ENCODE data around the gene CAMTA1.
"Not testable (repeated sequence)": the region's sequence is repeated elsewhere in the genome, so short reads cannot be mapped to it uniquely, and the experiment has no call there.

The CAMTA1 gene

DNA sequence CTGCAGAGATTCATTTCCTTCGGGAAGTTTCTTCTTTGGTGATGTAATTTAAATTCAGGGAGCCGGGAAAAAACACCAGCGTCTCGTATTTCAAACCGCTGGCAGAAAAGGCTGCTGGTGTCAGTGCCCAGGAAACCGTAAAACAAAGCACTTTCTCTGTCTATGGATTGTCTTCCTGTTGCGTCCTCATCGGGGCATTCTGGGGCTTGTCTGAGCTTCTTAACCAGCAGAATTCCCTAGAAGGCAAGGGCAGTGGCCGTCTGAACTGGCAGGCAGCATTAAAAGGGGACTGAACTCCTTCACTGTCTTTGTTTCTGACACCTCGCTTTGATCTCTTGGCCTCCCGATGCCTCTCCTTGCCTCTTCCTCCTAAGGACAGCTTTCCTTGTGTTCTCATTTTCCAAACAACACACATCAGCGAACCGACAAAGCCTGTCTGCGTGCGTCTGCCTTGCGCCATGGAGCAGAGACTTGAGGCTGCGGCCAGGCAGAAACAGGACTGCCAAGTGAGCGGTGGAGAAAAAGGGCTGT is 594.3 kb downstream of the CAMTA1 start:
- TF ChIP-seq, protein P1, sequence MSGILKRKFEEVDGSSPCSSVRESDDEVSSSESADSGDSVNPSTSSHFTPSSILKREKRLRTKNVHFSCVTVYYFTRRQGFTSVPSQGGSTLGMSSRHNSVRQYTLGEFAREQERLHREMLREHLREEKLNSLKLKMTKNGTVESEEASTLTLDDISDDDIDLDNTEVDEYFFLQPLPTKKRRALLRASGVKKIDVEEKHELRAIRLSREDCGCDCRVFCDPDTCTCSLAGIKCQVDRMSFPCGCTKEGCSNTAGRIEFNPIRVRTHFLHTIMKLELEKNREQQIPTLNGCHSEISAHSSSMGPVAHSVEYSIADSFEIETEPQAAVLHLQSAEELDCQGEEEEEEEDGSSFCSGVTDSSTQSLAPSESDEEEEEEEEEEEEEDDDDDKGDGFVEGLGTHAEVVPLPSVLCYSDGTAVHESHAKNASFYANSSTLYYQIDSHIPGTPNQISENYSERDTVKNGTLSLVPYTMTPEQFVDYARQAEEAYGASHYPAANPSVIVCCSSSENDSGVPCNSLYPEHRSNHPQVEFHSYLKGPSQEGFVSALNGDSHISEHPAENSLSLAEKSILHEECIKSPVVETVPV (CRISPR knock-in tag; IDR thresholded peaks at IDR 0.05), result no peak
- TF ChIP-seq, protein P2, sequence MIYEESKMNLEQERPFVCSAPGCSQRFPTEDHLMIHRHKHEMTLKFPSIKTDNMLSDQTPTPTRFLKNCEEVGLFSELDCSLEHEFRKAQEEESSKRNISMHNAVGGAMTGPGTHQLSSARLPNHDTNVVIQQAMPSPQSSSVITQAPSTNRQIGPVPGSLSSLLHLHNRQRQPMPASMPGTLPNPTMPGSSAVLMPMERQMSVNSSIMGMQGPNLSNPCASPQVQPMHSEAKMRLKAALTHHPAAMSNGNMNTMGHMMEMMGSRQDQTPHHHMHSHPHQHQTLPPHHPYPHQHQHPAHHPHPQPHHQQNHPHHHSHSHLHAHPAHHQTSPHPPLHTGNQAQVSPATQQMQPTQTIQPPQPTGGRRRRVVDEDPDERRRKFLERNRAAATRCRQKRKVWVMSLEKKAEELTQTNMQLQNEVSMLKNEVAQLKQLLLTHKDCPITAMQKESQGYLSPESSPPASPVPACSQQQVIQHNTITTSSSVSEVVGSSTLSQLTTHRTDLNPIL (CRISPR knock-in tag; IDR thresholded peaks at IDR 0.05; ENCODE audit: low read depth), result 0 out of 2 replicates have a peak, but pooled peaks have one; percentile 7
- ATAC-seq, result peak; percentile 94

DNA sequence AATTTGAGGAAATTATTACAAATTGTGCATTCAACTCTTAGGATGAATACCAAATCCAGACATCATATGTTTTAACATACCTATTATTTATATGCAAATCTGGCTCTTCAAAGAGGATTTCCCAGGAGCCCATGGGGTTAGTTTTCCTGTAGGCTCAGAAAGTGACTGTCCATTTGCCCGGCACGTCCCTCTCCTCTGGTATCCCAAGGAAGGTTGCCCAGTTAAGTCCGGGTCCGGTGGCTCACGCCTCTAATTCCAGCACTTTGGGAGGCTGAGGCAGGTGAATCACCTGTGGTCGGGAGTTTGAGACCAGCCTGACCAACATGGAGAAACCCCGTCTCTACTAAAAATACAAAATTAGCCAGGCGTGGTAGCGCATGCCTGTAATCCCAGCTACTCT is 594.8 kb downstream of the CAMTA1 start:
- ATAC-seq, result not testable (repeated sequence)

DNA sequence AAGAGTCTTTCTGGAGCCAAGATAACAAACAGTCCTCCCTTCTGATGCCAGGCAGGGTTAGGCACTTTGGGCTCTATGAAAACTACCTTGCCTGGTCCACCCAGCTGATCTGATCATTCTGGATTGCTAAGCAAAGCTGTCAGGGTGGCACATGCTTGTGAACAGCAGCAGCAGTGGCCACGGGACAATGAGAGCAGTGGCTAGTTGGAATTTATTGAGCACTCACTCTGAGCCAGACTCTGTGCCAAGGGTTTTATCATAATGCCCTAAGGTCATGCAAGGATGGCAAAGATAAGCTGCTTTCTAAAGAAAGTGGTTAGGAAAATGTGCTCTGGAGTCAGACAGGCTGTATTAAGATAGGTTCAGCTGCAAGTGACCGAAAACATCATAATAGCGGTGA is 595.5 kb downstream of the CAMTA1 start:
- no peak for ATAC-seq
- TF ChIP-seq TCF4 (CRISPR knock-in tag; IDR thresholded peaks at IDR 0.05; ENCODE audit: borderline replicate concordance) (no peak), OSR1 (CRISPR knock-in tag; IDR thresholded peaks at IDR 0.05) (no peak), ISL1 (CRISPR knock-in tag; IDR thresholded peaks at IDR 0.05) (no peak), ARNTL (CRISPR knock-in tag; IDR thresholded peaks at IDR 0.05; ENCODE audit: borderline replicate concordance, low read depth) (no peak), GLIS3 (CRISPR knock-in tag; IDR thresholded peaks at IDR 0.05) (no peak), RARB (CRISPR knock-in tag; IDR thresholded peaks at IDR 0.05) (no peak), ESRRG (CRISPR knock-in tag; IDR thresholded peaks at IDR 0.05) (no peak), ZNF70 (CRISPR knock-in tag; IDR thresholded peaks at IDR 0.05) (no peak), ZNF8 (CRISPR knock-in tag; IDR thresholded peaks at IDR 0.05) (no peak), ZC3H10 (CRISPR knock-in tag; IDR thresholded peaks at IDR 0.05) (no peak), ZFP3 (CRISPR knock-in tag; IDR thresholded peaks at IDR 0.05) (no peak)
- TF ChIP-seq, protein P3, sequence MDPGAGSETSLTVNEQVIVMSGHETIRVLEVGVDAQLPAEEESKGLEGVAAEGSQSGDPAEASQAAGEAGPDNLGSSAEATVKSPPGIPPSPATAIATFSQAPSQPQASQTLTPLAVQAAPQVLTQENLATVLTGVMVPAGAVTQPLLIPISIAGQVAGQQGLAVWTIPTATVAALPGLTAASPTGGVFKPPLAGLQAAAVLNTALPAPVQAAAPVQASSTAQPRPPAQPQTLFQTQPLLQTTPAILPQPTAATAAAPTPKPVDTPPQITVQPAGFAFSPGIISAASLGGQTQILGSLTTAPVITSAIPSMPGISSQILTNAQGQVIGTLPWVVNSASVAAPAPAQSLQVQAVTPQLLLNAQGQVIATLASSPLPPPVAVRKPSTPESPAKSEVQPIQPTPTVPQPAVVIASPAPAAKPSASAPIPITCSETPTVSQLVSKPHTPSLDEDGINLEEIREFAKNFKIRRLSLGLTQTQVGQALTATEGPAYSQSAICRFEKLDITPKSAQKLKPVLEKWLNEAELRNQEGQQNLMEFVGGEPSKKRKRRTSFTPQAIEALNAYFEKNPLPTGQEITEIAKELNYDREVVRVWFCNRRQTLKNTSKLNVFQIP (CRISPR knock-in tag; IDR thresholded peaks at IDR 0.05; ENCODE audit: borderline replicate concordance, low read depth), result no peak
- TF ChIP-seq, protein P1 (CRISPR knock-in tag; IDR thresholded peaks at IDR 0.05), result no peak
- TF ChIP-seq, protein P4, sequence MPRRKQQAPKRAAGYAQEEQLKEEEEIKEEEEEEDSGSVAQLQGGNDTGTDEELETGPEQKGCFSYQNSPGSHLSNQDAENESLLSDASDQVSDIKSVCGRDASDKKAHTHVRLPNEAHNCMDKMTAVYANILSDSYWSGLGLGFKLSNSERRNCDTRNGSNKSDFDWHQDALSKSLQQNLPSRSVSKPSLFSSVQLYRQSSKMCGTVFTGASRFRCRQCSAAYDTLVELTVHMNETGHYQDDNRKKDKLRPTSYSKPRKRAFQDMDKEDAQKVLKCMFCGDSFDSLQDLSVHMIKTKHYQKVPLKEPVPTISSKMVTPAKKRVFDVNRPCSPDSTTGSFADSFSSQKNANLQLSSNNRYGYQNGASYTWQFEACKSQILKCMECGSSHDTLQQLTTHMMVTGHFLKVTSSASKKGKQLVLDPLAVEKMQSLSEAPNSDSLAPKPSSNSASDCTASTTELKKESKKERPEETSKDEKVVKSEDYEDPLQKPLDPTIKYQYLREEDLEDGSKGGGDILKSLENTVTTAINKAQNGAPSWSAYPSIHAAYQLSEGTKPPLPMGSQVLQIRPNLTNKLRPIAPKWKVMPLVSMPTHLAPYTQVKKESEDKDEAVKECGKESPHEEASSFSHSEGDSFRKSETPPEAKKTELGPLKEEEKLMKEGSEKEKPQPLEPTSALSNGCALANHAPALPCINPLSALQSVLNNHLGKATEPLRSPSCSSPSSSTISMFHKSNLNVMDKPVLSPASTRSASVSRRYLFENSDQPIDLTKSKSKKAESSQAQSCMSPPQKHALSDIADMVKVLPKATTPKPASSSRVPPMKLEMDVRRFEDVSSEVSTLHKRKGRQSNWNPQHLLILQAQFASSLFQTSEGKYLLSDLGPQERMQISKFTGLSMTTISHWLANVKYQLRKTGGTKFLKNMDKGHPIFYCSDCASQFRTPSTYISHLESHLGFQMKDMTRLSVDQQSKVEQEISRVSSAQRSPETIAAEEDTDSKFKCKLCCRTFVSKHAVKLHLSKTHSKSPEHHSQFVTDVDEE (CRISPR knock-in tag; IDR thresholded peaks at IDR 0.05), result no peak

DNA sequence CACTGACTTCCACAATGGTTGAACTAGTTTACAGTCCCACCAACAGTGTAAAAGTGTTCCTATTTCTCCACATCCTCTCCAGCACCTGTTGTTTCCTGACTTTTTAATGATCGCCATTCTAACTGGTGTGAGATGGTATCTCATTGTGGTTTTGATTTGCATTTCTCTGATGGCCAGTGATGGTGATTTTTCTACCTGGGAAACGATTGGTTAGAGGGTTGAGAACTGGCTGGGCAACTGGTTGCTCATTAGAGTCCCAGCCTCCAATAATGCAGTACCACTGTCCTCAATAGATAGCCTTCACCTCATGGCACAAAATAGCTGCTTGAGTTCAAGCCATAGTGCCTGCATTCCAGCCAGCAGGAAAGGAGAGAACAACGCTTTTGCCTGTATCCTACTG is 596.5 kb downstream of the CAMTA1 start:
- ATAC-seq, result not testable (repeated sequence)

DNA sequence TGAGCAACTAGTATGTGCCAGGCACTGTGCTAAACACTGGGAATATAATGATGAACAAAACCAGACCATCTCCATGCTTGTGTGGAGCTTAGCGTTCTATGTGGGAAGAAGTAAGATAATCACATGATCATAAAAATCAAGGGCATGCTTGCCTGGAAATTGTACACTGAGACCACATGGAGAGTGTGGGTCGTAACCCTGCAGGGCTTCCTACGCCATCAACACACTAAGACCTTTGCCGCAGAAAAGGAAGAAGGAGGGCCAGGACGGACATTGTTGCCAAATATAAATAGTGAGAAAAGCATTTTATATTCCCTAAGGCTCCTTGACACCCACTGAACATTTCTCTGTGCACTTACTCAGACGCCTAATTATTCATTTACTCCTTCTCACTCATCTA is 597.7 kb downstream of the CAMTA1 start:
- no peak for ATAC-seq
- TF ChIP-seq ARNTL (CRISPR knock-in tag; IDR thresholded peaks at IDR 0.05; ENCODE audit: borderline replicate concordance, low read depth) (no peak), CSDC2 (CRISPR knock-in tag; IDR thresholded peaks at IDR 0.05) (no peak), PPARA (CRISPR knock-in tag; IDR thresholded peaks at IDR 0.05; ENCODE audit: borderline replicate concordance) (no peak)
- TF ChIP-seq, protein P5, sequence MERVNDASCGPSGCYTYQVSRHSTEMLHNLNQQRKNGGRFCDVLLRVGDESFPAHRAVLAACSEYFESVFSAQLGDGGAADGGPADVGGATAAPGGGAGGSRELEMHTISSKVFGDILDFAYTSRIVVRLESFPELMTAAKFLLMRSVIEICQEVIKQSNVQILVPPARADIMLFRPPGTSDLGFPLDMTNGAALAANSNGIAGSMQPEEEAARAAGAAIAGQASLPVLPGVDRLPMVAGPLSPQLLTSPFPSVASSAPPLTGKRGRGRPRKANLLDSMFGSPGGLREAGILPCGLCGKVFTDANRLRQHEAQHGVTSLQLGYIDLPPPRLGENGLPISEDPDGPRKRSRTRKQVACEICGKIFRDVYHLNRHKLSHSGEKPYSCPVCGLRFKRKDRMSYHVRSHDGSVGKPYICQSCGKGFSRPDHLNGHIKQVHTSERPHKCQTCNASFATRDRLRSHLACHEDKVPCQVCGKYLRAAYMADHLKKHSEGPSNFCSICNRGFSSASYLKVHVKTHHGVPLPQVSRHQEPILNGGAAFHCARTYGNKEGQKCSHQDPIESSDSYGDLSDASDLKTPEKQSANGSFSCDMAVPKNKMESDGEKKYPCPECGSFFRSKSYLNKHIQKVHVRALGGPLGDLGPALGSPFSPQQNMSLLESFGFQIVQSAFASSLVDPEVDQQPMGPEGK (CRISPR knock-in tag; IDR thresholded peaks at IDR 0.05; ENCODE audit: borderline replicate concordance), result no peak
- TF ChIP-seq, protein P2 (CRISPR knock-in tag; IDR thresholded peaks at IDR 0.05; ENCODE audit: low read depth), result no peak
- TF ChIP-seq, protein P4 (CRISPR knock-in tag; IDR thresholded peaks at IDR 0.05), result no peak
